Measurements from ENCODE around the gene VILL.
"Not testable (repeated sequence)": the region's sequence is repeated elsewhere in the genome, so short reads cannot be mapped to it uniquely, and the experiment has no call there.

Gene VILL

GRCh38 chr3:37963635-37964034 lies 27.0 kb upstream of the VILL start:
- DNase-seq (ENCODE audit: low spot score), result no peak

GRCh38 chr3:37964146-37964545 lies 26.4 kb upstream of the VILL start:
- DNase-seq (ENCODE audit: low spot score), result no peak

- no peak for DNase-seq (ENCODE audit: low spot score)
Measured at GRCh38 chr3:37964716-37965115, 25.9 kb upstream of the VILL start.

- no peak for DNase-seq (ENCODE audit: low spot score)
Measured at GRCh38 chr3:37967260-37967881, 23.2 kb upstream of the VILL start.

GRCh38 chr3:37968199-37968598 lies 22.4 kb upstream of the VILL start:
- no peak for DNase-seq (ENCODE audit: low spot score)

GRCh38 chr3:37968813-37969595 lies 21.6 kb upstream of the VILL start:
- no peak for DNase-seq (ENCODE audit: low spot score)

- no peak for DNase-seq (ENCODE audit: low spot score)
Measured at GRCh38 chr3:37969596-37970100, 20.9 kb upstream of the VILL start.

- DNase-seq (ENCODE audit: low spot score), result peak; percentile 58
Measured at GRCh38 chr3:37970802-37971201, 19.8 kb upstream of the VILL start.

- DNase-seq (ENCODE audit: low spot score), result peak; percentile 50
Measured at GRCh38 chr3:37971467-37971866, 19.1 kb upstream of the VILL start.

GRCh38 chr3:37972056-37972455 lies 18.5 kb upstream of the VILL start:
- DNase-seq (ENCODE audit: low spot score), result not testable (repeated sequence)

GRCh38 chr3:37973246-37974054 lies 17.1 kb upstream of the VILL start:
- peak; percentile 31 for DNase-seq (ENCODE audit: low spot score)

GRCh38 chr3:37974121-37975083 lies 16.2 kb upstream of the VILL start:
- DNase-seq (ENCODE audit: low spot score), result peak; percentile 66

GRCh38 chr3:37979541-37980461 lies 10.8 kb upstream of the VILL start:
- no peak for DNase-seq (ENCODE audit: low spot score)

- peak; percentile 31 for DNase-seq (ENCODE audit: low spot score)
Measured at GRCh38 chr3:37980462-37981347, 9.9 kb upstream of the VILL start.

- peak; percentile 34 for DNase-seq (ENCODE audit: low spot score)
Measured at GRCh38 chr3:37981348-37981664, 9.3 kb upstream of the VILL start.

GRCh38 chr3:37982331-37982730 lies 8.3 kb upstream of the VILL start:
- DNase-seq (ENCODE audit: low spot score), result peak; percentile 1

GRCh38 chr3:37984051-37984450 lies 6.5 kb upstream of the VILL start:
- no peak for DNase-seq (ENCODE audit: low spot score)

- peak; percentile 46 for DNase-seq (ENCODE audit: low spot score)
Measured at GRCh38 chr3:37984596-37984995, 6.0 kb upstream of the VILL start.

- peak; percentile 60 for DNase-seq (ENCODE audit: low spot score)
Measured at GRCh38 chr3:37985637-37986320, 4.8 kb upstream of the VILL start.

Measured in left forelimb (tissue), 1 donor.